Renal pelvis (tissue), 3 donors: ENCODE measurements around the gene IWS1. TPM values are rescaled to one million over a fixed set of nuclear protein-coding genes. Genes with fewer than 3 reads are reported as not detected.

ENCODE experiments used
- polyA plus RNA-seq, 3 donors: library from polyadenylated mRNA; unstranded; fragments of 120-200 nt; gene quantifications; one replicate each; pipeline ENCODE4 v1.2.1, GENCODE V29; 2013; ENCODE audit not compliant: insufficient read length in 3 of 3

Gene IWS1
- polyA plus RNA-seq, 3 donors: 64.0 to 77.2 (median 67.8) TPM

Other genes with a start within 250 kb of the IWS1 start
- 10 to 100 TPM; 67.7 to 75.0 (median 67.7) TPM for gene ERCC3, start 232.3 kb downstream of the IWS1 start, polyA plus RNA-seq
- gene MAP3K2, start 138.5 kb downstream of the IWS1 start, polyA plus RNA-seq: 10 to 100 TPM; 24.7 to 30.9 (median 29.4) TPM
- 1 to 10 TPM; 2.9 to 7.6 (median 6.5) TPM for gene PROC, start 108.1 kb downstream of the IWS1 start, polyA plus RNA-seq
- 10 to 100 TPM; 24.0 to 32.4 (median 29.5) TPM for gene MYO7B, start 9.2 kb upstream of the IWS1 start, polyA plus RNA-seq
- gene GPR17, start 119.7 kb upstream of the IWS1 start, polyA plus RNA-seq: 1 to 10 TPM in 2 of 3 donors, under 1 TPM in 1; 0.95 to 1.9 (median 1.3) TPM
- gene LIMS2, start 149.0 kb upstream of the IWS1 start, polyA plus RNA-seq: 10 to 100 TPM; 21.6 to 25.1 (median 24.7) TPM
- gene SFT2D3, start 175.0 kb upstream of the IWS1 start, polyA plus RNA-seq: not detected